CD4-positive, alpha-beta T cell treated with Interleukin-6 for 4 hours (primary cell): ENCODE data around the gene CCDC134.
"Not testable (repeated sequence)": the region's sequence is repeated elsewhere in the genome, so short reads cannot be mapped to it uniquely, and the experiment has no call there.

ENCODE experiments used
- DNase-seq: peaks from one replicate; pipeline ENCODE4 v3.0.0-alpha.2; 2020; ENCODE audit warnings: mixed read lengths

The CCDC134 gene

GRCh38 chr22:41826021-41826420, 25.5 kb downstream of the CCDC134 start:
- DNase-seq = no peak

GRCh38 chr22:41826430-41827383, 26.2 kb downstream of the CCDC134 start:
- DNase-seq = no peak

DNA sequence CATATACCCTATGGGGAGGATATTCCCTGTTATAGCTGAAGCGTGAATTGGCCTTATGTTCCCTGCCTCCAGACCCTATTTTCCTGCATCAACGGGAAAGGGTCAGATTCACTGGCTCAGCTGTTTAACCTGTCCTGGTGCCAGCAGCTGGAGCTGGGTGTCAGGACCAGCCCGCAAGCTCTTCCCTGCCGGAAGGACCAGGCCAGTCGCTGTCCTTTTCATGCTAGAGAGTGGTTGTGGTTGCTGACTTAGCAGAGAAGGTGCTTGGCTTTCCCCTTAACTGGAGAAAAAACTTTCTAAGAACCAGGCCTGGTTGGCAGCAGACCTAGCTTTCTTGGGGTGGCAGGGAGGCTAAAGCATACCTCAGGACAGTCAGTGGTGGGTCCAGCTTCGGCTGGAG, 27.2 kb downstream of the CCDC134 start:
- DNase-seq = no peak

GRCh38 chr22:41828516-41828915, 28.0 kb downstream of the CCDC134 start:
- no peak for DNase-seq

DNA sequence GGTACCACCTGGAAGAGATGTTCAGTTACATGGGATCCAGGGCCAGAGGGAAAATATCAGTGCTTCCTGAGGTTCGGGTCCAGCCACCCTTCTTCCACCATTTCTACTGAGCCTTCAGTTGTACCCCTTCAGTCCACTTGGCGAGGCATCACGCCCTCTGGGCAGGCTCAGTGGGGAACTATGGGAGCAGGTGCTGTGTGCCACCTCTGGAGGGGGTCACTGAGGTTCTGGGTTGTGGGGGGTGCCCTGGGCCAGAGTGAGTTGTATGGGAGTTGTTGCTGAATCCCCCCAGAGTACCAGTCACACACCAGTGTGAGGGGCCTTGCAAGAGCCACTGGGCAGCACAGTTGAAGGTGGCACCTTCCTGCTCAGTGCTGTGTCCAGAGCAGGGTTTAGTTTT, 29.7 kb downstream of the CCDC134 start:
- DNase-seq = no peak

DNA sequence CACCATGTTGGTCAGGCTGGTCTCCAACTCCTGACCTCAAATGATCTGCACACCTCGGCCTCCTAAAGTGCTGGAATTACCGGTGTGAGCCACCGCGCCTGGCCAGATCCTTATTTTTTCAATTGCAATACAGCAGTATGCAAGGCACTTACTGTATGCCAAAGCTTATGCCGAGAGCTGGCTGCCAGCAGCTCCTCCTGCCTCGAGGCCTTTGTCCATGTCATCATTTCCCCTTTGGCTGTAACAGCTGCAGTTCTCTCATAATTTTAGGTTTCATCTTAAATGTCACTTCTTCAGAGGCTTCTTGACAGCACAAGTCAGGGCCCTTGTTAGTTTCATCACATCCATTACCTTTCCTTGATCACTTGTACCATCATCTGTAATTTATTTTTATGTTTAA, 30.9 kb downstream of the CCDC134 start:
- no peak for DNase-seq

DNA sequence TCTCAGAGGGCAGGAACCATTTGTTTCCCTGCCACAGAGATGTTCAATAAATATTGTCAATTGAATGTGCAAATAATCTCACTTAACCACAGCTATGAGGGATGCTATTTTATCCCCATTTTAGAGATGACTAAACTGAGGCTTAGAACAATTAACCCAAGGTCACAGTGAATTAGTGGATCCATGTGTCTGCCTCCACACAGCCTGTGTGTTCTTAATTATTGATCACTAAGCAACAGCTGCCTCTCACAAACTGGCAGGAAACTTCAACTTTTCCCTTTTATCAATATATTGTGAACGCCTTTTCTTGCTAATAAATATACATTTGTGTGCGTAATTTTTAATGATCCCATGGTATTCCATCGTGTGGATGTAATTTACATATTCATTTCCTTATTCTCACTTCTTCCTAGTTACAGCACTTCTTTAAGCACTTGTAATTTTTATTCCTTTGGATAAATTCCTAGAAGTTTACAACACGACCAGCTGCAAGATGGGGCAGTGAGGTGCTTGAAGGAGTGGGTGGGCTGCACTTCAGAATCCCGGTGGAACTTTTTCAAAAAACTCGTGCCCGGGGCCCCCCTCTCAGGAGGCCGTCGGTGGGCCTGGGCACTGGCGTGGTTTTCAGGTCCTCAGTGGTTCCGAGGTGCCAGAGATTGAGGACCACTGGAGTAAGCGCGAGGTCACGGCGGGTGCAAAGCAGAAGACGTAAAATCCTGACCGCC, 31.5 kb downstream of the CCDC134 start:
- DNase-seq = no peak

DNA sequence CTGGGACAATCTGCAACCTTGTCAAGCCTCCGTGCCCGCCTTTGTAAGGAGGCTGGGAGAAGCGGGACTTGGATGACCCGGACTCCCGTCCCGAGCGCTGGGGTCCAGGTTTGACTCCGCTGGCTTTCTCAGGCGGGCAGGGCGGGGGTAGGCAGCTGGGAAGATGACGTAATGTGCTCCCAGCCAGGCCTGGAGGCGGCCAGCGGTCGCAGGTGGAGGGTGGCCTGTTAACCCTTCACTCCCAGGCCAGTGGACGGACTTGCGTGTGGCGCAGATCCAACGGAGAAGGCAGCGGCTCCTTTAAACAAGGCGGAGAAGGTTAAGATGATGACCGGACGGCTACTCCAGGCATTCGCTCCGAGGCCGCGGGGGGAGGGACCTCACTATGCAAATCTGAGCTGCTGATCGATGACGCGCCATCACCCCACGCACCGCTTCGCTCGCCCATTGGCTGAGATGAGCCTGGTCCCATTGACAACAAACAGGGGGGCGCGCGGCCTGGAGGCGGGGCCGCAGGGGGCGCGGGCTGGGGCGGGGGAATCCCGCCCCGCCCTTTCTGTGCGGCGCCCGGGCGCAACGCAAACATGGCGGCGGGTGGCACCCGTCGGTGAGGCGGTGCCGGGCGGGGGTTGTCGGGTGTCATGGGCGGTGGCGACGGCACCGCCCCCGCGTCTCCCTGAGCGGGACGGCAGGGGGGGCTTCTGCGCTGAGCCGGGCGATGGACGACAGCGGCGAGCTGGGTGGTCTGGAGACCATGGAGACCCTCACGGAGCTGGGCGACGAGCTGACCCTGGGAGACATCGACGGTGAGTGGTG, 32.3 kb downstream of the CCDC134 start, which contains the start of gene SREBF2:
Gene SREBF2, plus strand, starts transcription at position 553 of the 816 bp plus-strand sequence. Its CDS starts 166 bp downstream, at position 719.
- peak; percentile 99 for DNase-seq

- peak; percentile 53 for DNase-seq
Observed at GRCh38 chr22:41833369-41834004, 33.0 kb downstream of the CCDC134 start.

DNA sequence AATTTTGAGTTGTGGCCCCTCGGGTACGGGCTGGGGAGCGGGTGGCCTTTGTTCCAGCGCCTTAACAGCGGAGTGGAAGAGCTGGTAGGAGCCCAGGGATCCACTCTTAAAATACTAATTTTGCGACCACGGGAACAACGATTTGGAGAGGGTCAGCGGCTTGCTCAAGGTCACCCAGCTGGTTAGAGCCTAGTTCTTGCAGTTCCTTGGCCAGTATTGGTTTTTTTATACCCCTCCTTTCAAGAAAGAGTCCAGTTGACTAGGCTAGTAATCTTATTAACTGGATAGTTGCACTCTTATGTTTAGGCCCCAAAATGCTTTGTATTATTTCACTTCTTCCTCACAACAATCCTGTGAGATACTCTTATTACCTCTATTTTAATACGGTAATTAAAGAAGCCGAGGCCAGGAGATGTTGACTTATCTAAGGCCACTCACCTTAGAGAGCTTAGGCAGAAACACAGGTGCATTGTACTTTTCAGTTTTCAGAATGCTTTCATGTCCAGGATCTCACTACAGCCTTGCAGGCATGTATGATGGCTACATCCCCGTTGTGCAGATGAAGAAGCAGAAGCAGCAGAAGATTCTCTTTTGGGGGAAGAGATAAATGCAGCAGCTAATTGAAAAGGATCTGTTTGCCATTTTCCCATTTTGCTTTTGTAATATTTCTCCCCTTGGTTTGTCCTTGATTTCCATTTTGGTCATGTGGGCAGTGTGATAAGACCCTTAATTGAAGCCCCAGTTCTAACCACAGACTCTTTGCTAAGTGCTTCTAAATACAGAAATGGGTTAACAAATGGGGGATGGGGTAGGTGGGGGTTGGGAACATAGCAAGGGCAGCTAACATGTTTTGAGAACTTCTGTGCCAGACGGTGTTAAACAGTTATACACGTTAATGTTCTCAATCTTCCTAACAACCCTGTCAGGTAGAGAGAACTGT, 33.8 kb downstream of the CCDC134 start:
- no peak for DNase-seq

GRCh38 chr22:41835462-41835861, 35.0 kb downstream of the CCDC134 start:
- DNase-seq = not testable (repeated sequence)

GRCh38 chr22:41836551-41836950, 36.1 kb downstream of the CCDC134 start:
- no peak for DNase-seq

GRCh38 chr22:41838842-41839618, 38.6 kb downstream of the CCDC134 start:
- no peak for DNase-seq

DNA sequence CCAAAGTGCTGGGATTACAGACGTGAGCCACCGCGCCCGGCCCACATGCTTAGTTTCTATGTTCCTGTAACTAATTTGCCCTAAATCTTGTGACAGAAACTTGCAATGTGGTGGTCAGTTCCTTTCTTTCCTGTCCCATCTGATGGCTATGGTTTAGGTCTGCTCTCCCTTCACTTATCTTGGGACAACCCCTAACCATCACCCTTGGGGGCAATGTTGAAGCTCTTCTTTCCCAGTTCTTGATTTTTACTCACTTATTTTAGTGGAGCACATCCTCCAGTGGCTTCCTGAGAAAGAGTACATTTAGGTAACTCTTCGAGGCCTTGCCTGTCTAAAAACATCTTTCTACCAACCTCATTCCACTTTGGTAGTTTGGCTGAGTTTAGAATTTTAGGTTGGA, 39.7 kb downstream of the CCDC134 start:
- DNase-seq = no peak

DNA sequence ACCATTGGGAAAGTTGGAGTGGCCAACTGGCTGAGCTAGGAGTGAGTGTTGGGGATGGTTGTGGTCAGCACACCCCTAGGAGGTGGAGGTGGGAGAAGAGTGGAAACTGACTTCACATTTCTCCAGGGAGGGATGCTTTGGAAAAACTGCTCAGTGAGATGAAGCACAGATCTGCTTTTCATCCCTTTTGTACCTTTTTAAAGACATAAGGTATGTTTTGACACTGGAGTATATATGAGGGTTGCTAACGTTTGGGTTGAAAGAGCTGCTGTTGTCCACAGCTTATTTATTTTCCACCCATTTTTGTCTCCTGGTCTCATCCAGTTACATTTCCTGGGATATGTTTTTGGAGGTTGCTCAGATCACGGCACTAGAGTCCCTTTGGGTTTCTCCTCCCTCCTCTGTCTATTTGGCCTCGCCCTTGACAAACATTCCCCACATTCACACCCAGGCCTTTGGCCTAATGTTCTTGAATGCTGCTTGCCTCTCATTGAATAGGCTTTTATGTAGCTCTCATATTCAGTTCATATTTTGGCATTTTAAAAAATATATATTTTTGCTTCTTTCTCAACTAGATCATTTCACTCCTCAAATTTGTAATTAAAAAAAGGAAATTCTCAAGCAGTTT, 40.7 kb downstream of the CCDC134 start:
- no peak for DNase-seq

- no peak for DNase-seq
Observed at GRCh38 chr22:41842996-41843970, 42.8 kb downstream of the CCDC134 start.

DNA sequence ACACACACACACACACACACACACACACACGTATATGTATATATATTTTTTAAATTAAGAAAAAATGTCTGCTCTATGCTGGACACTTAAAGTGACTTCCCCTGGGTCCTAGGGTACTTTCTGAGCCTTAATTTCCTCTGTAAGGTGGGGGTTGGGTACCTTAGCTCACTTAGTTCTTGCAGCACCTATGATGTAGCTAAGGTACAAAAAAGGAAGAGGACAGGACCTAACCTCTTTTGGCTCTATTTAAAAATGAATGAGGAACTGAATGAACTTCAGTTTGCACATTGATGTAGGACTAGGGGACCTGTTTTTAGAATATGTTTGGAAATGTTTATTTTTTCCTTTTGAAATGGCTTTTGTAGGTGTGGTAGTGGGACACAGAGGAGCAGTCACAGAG, 43.6 kb downstream of the CCDC134 start:
- no peak for DNase-seq

DNA sequence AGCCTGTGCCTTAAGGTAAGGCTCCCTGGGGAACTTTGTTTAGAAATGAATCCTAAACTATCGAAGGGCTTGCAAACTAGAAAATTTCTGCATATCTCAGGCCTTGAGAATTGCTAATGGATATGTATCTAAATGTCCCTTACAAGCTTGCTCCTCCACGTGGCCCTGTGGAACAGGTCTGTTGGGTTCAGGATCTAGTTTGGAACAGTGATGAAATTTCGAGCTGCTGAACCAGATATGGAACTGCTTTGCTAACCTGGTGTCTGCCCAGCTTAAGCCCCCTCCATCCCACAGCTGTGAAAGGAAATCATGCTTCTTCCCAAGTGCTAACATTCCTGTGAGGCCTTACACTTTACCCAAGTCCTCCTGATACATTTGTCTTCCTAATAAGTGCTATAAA, 44.0 kb downstream of the CCDC134 start:
- DNase-seq = no peak
